ENCODE data around the gene PRSS38. TPM values are rescaled to one million over a fixed set of nuclear protein-coding genes. Genes with fewer than 3 reads are reported as not detected.

Gene PRSS38
- polyA plus RNA-seq, 1 donor (not counting 4 experiments of a cell fraction or from before 2014, with no cell fraction given): not detected

GRCh38 chr1:227848430-227848932 lies 33.0 kb downstream of the PRSS38 start:
- dilution Hi-C loops (cut with MboI; ENCODE audit: extremely low pct_ligation_motif_present, low sequenced_read_pairs): no loop called here
- H3K36me3 ChIP-seq (ENCODE audit: control insufficient read depth in 2 of 2, extremely low read depth in 1 of 2, insufficient read depth in 2 of 2, low read length in 2 of 2): no peaks in the 10 kb centered on the region
- no peaks in the 10 kb centered on the region for H4K20me1 ChIP-seq (ENCODE audit: control insufficient read depth, extremely low read depth, insufficient read depth, low read length)
- no peaks in the 10 kb centered on the region for H3K4me1 ChIP-seq (ENCODE audit: control insufficient read depth, extremely low read depth, insufficient read depth, low read length)
- no peak for FAIRE-seq
- no peaks in the 10 kb centered on the region for H3K9me1 ChIP-seq (ENCODE audit: control insufficient read depth, extremely low read depth, insufficient read depth, low read length)
- TF ChIP-seq EZH2 (IDR thresholded peaks at IDR 0.05; ENCODE audit: low read length) (no peak), CTCF (optimal IDR thresholded peaks at IDR 0.05 in 1 of 3, IDR thresholded peaks at IDR 0.05 in 1 of 3, conservative IDR thresholded peaks at IDR 0.05 in 1 of 3; ENCODE audit: extremely low read depth in 1 of 3, insufficient read depth in 2 of 3, low read length in 3 of 3) (no peak)
- no peaks in the 10 kb centered on the region for H3K27me3 ChIP-seq (ENCODE audit: control insufficient read depth, extremely low read depth, insufficient read depth, low read length)
- H3K79me2 ChIP-seq (ENCODE audit: control insufficient read depth, insufficient read depth, low read length): no peaks in the 10 kb centered on the region
- no peak overlapping the region for H3K9ac ChIP-seq (ENCODE audit: control insufficient read depth, extremely low read depth, insufficient read depth, low read length)
- DNase-seq (ENCODE audit: low read depth, low spot score): no peak
- no peak overlapping the region for H3K4me2 ChIP-seq (ENCODE audit: control insufficient read depth, extremely low read depth, insufficient read depth, low read depth, low read length)
- H3K4me3 ChIP-seq (ENCODE audit: control insufficient read depth in 2 of 3, extremely low read depth in 1 of 3, insufficient read depth in 2 of 3, low read depth in 1 of 3, low read length in 3 of 3): no peak overlapping the region
- no peaks in the 10 kb centered on the region for H3K9me3 ChIP-seq (ENCODE audit: control insufficient read depth, low read depth, low read length)
- H3K27ac ChIP-seq (ENCODE audit: control insufficient read depth, insufficient read depth, low read length): no peak overlapping the region
- H2AFZ ChIP-seq (ENCODE audit: control insufficient read depth, low read length): no peak overlapping the region

DNA sequence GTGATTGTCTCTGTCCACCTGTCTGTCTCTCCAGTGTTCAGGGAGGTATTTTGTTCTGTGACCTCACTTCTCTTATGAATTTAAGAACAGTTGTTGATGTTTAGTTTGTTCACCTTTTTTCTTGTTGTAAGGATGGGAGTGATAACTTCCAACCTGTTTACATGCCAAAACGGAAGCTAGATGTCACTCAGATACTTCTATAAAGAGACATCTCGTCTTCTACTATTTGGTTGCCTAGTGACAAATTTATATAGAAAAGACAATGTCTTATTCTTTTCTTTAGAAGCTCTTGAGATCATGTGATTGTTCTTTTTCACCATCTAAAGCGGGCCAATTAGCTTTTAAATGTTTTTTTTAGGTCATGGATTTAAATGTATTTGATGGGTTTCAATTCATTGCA lies 33.8 kb downstream of the PRSS38 start:
- TF ChIP-seq EZH2 (IDR thresholded peaks at IDR 0.05; ENCODE audit: low read length) (no peak), CTCF (optimal IDR thresholded peaks at IDR 0.05 in 1 of 3, IDR thresholded peaks at IDR 0.05 in 1 of 3, conservative IDR thresholded peaks at IDR 0.05 in 1 of 3; ENCODE audit: extremely low read depth in 1 of 3, insufficient read depth in 2 of 3, low read length in 3 of 3) (no peak)
- Histone ChIP-seq H3K4me2 (ENCODE audit: control insufficient read depth, extremely low read depth, insufficient read depth, low read depth, low read length) (no peak overlapping the region), H3K9ac (ENCODE audit: control insufficient read depth, extremely low read depth, insufficient read depth, low read length) (no peak overlapping the region), H3K9me3 (ENCODE audit: control insufficient read depth, low read depth, low read length) (no peaks in the 10 kb centered on the region), H3K27ac (ENCODE audit: control insufficient read depth, insufficient read depth, low read length) (no peak overlapping the region), H3K36me3 (ENCODE audit: control insufficient read depth in 2 of 2, extremely low read depth in 1 of 2, insufficient read depth in 2 of 2, low read length in 2 of 2) (no peaks in the 10 kb centered on the region), H2AFZ (ENCODE audit: control insufficient read depth, low read length) (no peak overlapping the region), H3K79me2 (ENCODE audit: control insufficient read depth, insufficient read depth, low read length) (no peaks in the 10 kb centered on the region), H3K4me1 (ENCODE audit: control insufficient read depth, extremely low read depth, insufficient read depth, low read length) (no peaks in the 10 kb centered on the region), H3K9me1 (ENCODE audit: control insufficient read depth, extremely low read depth, insufficient read depth, low read length) (no peaks in the 10 kb centered on the region), H4K20me1 (ENCODE audit: control insufficient read depth, extremely low read depth, insufficient read depth, low read length) (no peaks in the 10 kb centered on the region), H3K4me3 (ENCODE audit: control insufficient read depth in 2 of 3, extremely low read depth in 1 of 3, insufficient read depth in 2 of 3, low read depth in 1 of 3, low read length in 3 of 3) (no peak overlapping the region), H3K27me3 (ENCODE audit: control insufficient read depth, extremely low read depth, insufficient read depth, low read length) (no peaks in the 10 kb centered on the region)
- FAIRE-seq (no peak), DNase-seq (ENCODE audit: low read depth, low spot score) (no peak)
- dilution Hi-C loops (cut with MboI; ENCODE audit: extremely low pct_ligation_motif_present, low sequenced_read_pairs): no loop called here
